Sigmoid colon (tissue), 7 donors: Measurements from ENCODE around the gene BRI3. TPM values are rescaled to one million over a fixed set of nuclear protein-coding genes. Genes with fewer than 3 reads are reported as not detected.

ENCODE experiments used
- DNase-seq: peaks from one replicate; pipeline ENCODE4 v3.0.0-alpha.2; 2019
- H3K27ac ChIP-seq, 4 donors: fragments of 200-600 bp; sonication (generic); one replicate each; pipeline ENCODE4 v1.5.1; 2016 to 2019; ENCODE audit warnings: mild to moderate bottlenecking in 1 of 4
- H3K27me3 ChIP-seq, 3 donors: fragments of 200-600 bp; sonication (generic); one replicate each; pipeline ENCODE4 v1.5.1; 2019; ENCODE audit warnings: mild to moderate bottlenecking in 1 of 3
- H3K36me3 ChIP-seq, 4 donors: fragments of 200-600 bp; sonication (generic); one replicate each; pipeline ENCODE4 v1.5.1; 2016 to 2019
- H3K4me1 ChIP-seq, 4 donors: fragments of 200-600 bp; sonication (generic); one replicate each; pipeline ENCODE4 v1.5.1; 2017 to 2019
- H3K4me3 ChIP-seq, 4 donors: fragments of 200-600 bp; sonication (generic); one replicate each; pipeline ENCODE4 v1.5.1; 2017 to 2019; ENCODE audit warnings: mild to moderate bottlenecking in 2 of 4, moderate library complexity in 1 of 4
- H3K9me3 ChIP-seq, 4 donors: fragments of 200-600 bp in 3 of 4; sonication (generic) in 3 of 4; one replicate each; pipeline versions ENCODE4 v1.5.1 to v1.6.1; 2013 to 2019
- CTCF ChIP-seq, 4 experiments: fragments of 450-650 bp in 3 of 4; fragments of 200-600 bp in 1 of 4; IDR thresholded peaks; one replicate each; pipeline ENCODE4 v1.5.1; 2016 to 2019; ENCODE audit warnings: antibody characterized with exemption in 4 of 4, mild to moderate bottlenecking in 3 of 4, moderate library complexity in 2 of 4
- EP300 ChIP-seq, 4 donors: sonication (generic); formaldehyde crosslinking; IDR thresholded peaks; one replicate each; pipeline ENCODE4 v1.6.1; 2017; ENCODE audit warnings: antibody characterized with exemption in 4 of 4
- POLR2A ChIP-seq, 2 donors: fragments of 450-650 bp; IDR thresholded peaks; one replicate each; pipeline ENCODE4 v1.6.1; 2016; ENCODE audit warnings: antibody characterized with exemption in 2 of 2, mild to moderate bottlenecking in 2 of 2, moderate library complexity in 2 of 2
- POLR2AphosphoS5 ChIP-seq, 4 donors: sonication (generic); formaldehyde crosslinking; IDR thresholded peaks; one replicate each; pipeline ENCODE4 v1.6.1; 2017; ENCODE audit warnings: antibody characterized with exemption in 4 of 4
- WGBS, 2 donors: extraction: QIAGEN DNeasy Blood & Tissue Kit; methylation state at CpG; one replicate each; pipeline ENCODE4 v1.1.7; 2013; 5-methylcytosine and 5-hydroxymethylcytosine counted together
- intact Hi-C: fragments of 100-400 bp; cut with DNase I; formaldehyde crosslinking; loops from one replicate; pipeline ENCODE4 v1.15.1; 2023
- polyA plus RNA-seq, 3 donors: library from polyadenylated mRNA; stranded (reverse); fragments of 200-250 nt; gene quantifications; one replicate each; pipeline ENCODE4 v1.2.3, GENCODE V29; 2013
- total RNA-seq, 4 donors: library from RNA; depleted of rRNA; stranded (reverse); fragments of >200 nt; gene quantifications; one replicate each; pipeline ENCODE4 v1.1.0, GENCODE V29; 2016
- donor health status: healthy with polysubstance abuse.
- donor health status: Bipolar disorder and iron deficiency.
- donor health status: healthy.

Gene BRI3
- total and polyA plus RNA-seq, 7 donors = 44.9 to 344 (median 61.8) TPM

GRCh38 chr7:98288064-98288823 lies 6.8 kb downstream of the BRI3 start:
- Histone ChIP-seq H3K4me3 (no peak overlapping the region), H3K27me3 (no peaks in the 10 kb centered on the region), H3K9me3 (no peaks in the 10 kb centered on the region), H3K4me1 (peaks cover 0 to 65% (median 56%) of the 10 kb centered on the region in 4 donors), H3K36me3 (peaks cover 14 to 43% (median 17%) of the 10 kb centered on the region in 4 donors), H3K27ac (peak overlapping the region in 1 of 4 donors; percentile 95)
- WGBS, 2 donors = 51 to 66% methylated on average over 12 of the region's 12 CpGs
- intact Hi-C loops = no loop called here
- DNase-seq = no peak
- TF ChIP-seq CTCF (IDR thresholded peaks at IDR 0.05) (no peak), POLR2A (IDR thresholded peaks at IDR 0.05) (no peak), EP300 (IDR thresholded peaks at IDR 0.05) (no peak), POLR2AphosphoS5 (IDR thresholded peaks at IDR 0.05) (no peak)

- Histone ChIP-seq H3K27me3 (no peaks in the 10 kb centered on the region), H3K9me3 (no peaks in the 10 kb centered on the region), H3K4me3 (no peak overlapping the region), H3K27ac (peak overlapping the region in 1 of 4 donors; percentile 24), H3K36me3 (peaks cover 18 to 55% (median 25%) of the 10 kb centered on the region in 4 donors), H3K4me1 (peaks cover 0 to 54% (median 45%) of the 10 kb centered on the region in 4 donors)
- WGBS, 2 donors = 88 to 90% methylated on average over 4 of the region's 4 CpGs
- DNase-seq = no peak
- TF ChIP-seq CTCF (IDR thresholded peaks at IDR 0.05) (no peak), EP300 (IDR thresholded peaks at IDR 0.05) (no peak), POLR2A (IDR thresholded peaks at IDR 0.05) (no peak), POLR2AphosphoS5 (IDR thresholded peaks at IDR 0.05) (no peak)
- intact Hi-C loops = no loop called here
Observed at GRCh38 chr7:98289333-98289875, 7.9 kb downstream of the BRI3 start.

GRCh38 chr7:98291717-98292116 lies 10.2 kb downstream of the BRI3 start:
- Histone ChIP-seq H3K36me3 (peaks cover 18 to 57% (median 27%) of the 10 kb centered on the region in 4 donors), H3K27ac (no peak overlapping the region), H3K4me1 (peaks cover 0 to 40% (median 25%) of the 10 kb centered on the region in 4 donors), H3K4me3 (no peak overlapping the region), H3K27me3 (no peaks in the 10 kb centered on the region), H3K9me3 (no peaks in the 10 kb centered on the region)
- TF ChIP-seq EP300 (IDR thresholded peaks at IDR 0.05) (no peak), POLR2A (IDR thresholded peaks at IDR 0.05) (no peak), CTCF (IDR thresholded peaks at IDR 0.05) (no peak), POLR2AphosphoS5 (IDR thresholded peaks at IDR 0.05) (no peak)
- DNase-seq = no peak
- WGBS, 2 donors = 69 to 86% methylated on average over 7 of the region's 7 CpGs
- intact Hi-C loops = no loop called here

GRCh38 chr7:98293265-98293664 lies 11.8 kb downstream of the BRI3 start:
- Histone ChIP-seq H3K27me3 (no peaks in the 10 kb centered on the region), H3K9me3 (no peaks in the 10 kb centered on the region), H3K4me1 (peaks cover 0 to 32% (median 10%) of the 10 kb centered on the region in 4 donors), H3K36me3 (peaks cover 18 to 52% (median 27%) of the 10 kb centered on the region in 4 donors), H3K27ac (no peak overlapping the region), H3K4me3 (no peak overlapping the region)
- intact Hi-C loops = no loop called here
- WGBS, 2 donors = 91 to 93% methylated on average over 17 of the region's 17 CpGs
- TF ChIP-seq EP300 (IDR thresholded peaks at IDR 0.05) (no peak), POLR2AphosphoS5 (IDR thresholded peaks at IDR 0.05) (no peak), POLR2A (IDR thresholded peaks at IDR 0.05) (no peak), CTCF (IDR thresholded peaks at IDR 0.05) (no peak)
- no peak for DNase-seq
